ENCODE data around the gene IYD. TPM values are rescaled to one million over a fixed set of nuclear protein-coding genes. Genes with fewer than 3 reads are reported as not detected.

The IYD gene, protein sequence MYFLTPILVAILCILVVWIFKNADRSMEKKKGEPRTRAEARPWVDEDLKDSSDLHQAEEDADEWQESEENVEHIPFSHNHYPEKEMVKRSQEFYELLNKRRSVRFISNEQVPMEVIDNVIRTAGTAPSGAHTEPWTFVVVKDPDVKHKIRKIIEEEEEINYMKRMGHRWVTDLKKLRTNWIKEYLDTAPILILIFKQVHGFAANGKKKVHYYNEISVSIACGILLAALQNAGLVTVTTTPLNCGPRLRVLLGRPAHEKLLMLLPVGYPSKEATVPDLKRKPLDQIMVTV
- total RNA-seq (not detected), polyA plus RNA-seq (1 to 10 TPM in 1 of 2 donors, not detected in 1; 1.6 TPM)
- long read RNA-seq, donor 1 = 0 reads
- long read RNA-seq, donor 2 = 0 reads

- Histone ChIP-seq H3K27me3 (ENCODE audit: control insufficient read depth in 1 of 2, insufficient read depth in 2 of 2, low read length in 1 of 2) (no peaks in the 10 kb centered on the region), H3K36me3 (ENCODE audit: control insufficient read depth in 1 of 2, insufficient read depth in 2 of 2, low read length in 1 of 2) (no peaks in the 10 kb centered on the region), H3K9me3 (ENCODE audit: control insufficient read depth, low read length) (no peaks in the 10 kb centered on the region), H3K4me3 (ENCODE audit: low read length in 2 of 2) (no peak within 1 kb of the TSS), H3K4me1 (ENCODE audit: control insufficient read depth in 1 of 2, insufficient read depth in 2 of 2, low read length in 2 of 2) (no peaks in the 10 kb centered on the region), H3K27ac (ENCODE audit: low read depth in 1 of 2, low read length in 2 of 2) (no peak within 1 kb of the TSS)
- 82 to 86% methylated on average over 8 of the region's 8 CpGs for WGBS, 2 donors
- intact Hi-C loops (cut with DNase I) = no loop called here
- no peak for DNase-seq
- no peak for ATAC-seq (ENCODE audit: low FRiP score)
Observed at GRCh38 chr6:150368762-150369161, at the start of gene IYD. IYD (plus strand) TSS chr6:150369012; CDS start chr6:150369032, 20 bp downstream.

DNA sequence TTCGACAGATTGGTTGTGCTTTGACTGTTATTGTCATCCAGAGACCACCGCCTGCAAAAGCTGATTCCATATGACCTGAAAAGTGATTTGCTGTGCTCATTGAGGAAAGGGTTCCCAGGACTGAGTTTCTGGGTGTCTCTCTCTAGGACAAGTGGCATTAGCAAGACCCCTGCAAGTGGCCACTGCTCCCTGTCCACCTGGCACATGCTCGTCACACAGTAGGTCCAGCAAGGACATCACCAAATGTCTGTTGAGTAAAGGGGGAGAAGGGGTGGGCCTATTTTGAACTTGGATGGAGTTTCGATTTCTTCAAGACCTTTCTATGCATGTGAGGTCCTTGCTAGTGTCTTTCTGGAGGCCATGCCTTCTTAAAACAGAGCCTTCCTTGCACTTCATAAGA lies 48.9 kb upstream of the IYD start:
- Histone ChIP-seq H3K27me3 (ENCODE audit: control insufficient read depth in 1 of 2, insufficient read depth in 2 of 2, low read length in 1 of 2) (no peaks in the 10 kb centered on the region), H3K4me3 (ENCODE audit: low read length in 2 of 2) (no peak overlapping the region), H3K4me1 (ENCODE audit: control insufficient read depth in 1 of 2, insufficient read depth in 2 of 2, low read length in 2 of 2) (peaks cover 0 to 3% of the 10 kb centered on the region in 2 donors), H3K9me3 (ENCODE audit: control insufficient read depth, low read length) (no peaks in the 10 kb centered on the region), H3K27ac (ENCODE audit: low read depth in 1 of 2, low read length in 2 of 2) (no peak overlapping the region), H3K36me3 (ENCODE audit: control insufficient read depth in 1 of 2, insufficient read depth in 2 of 2, low read length in 1 of 2) (no peaks in the 10 kb centered on the region)
- intact Hi-C loops (cut with DNase I) = no loop called here
- DNase-seq = no peak
- WGBS, 2 donors = 94 to 97% methylated on average over 4 of the region's 4 CpGs
- ATAC-seq (ENCODE audit: low FRiP score) = no peak

GRCh38 chr6:150320442-150320841 lies 48.4 kb upstream of the IYD start:
- 3 to 7% methylated on average over 9 of the region's 9 CpGs for WGBS, 2 donors
- Histone ChIP-seq H3K4me1 (ENCODE audit: control insufficient read depth in 1 of 2, insufficient read depth in 2 of 2, low read length in 2 of 2) (peaks cover 0 to 3% of the 10 kb centered on the region in 2 donors), H3K27ac (ENCODE audit: low read depth in 1 of 2, low read length in 2 of 2) (no peak overlapping the region), H3K27me3 (ENCODE audit: control insufficient read depth in 1 of 2, insufficient read depth in 2 of 2, low read length in 1 of 2) (no peaks in the 10 kb centered on the region), H3K9me3 (ENCODE audit: control insufficient read depth, low read length) (no peaks in the 10 kb centered on the region), H3K4me3 (ENCODE audit: low read length in 2 of 2) (no peak overlapping the region), H3K36me3 (ENCODE audit: control insufficient read depth in 1 of 2, insufficient read depth in 2 of 2, low read length in 1 of 2) (no peaks in the 10 kb centered on the region)
- intact Hi-C loops (cut with DNase I) = no loop called here
- peak in 1 of 2 donors; percentile 81 for DNase-seq
- ATAC-seq (ENCODE audit: low FRiP score) = peak; percentile 73

DNA sequence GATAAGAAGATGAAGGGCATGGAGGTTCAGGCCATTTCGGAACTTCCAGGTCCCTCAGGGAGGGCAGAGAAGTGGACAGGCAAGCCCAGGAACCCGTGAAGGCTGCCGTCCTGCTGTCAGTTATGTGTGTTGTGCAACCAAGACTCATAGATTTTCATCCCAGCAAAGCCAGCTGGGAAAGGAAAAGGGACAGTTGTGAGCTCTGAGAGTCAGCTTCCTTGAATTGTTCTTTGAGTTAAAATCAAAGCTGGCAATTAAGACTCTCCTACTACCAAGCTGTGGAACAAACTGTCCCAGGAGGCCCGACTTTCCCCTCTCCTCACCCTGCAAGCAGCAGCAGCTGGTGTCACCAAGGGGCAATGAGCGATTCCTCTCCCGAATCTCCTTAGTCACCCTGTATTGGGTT lies 46.3 kb upstream of the IYD start:
- Histone ChIP-seq H3K4me3 (ENCODE audit: low read length in 2 of 2) (no peak overlapping the region), H3K27ac (ENCODE audit: low read depth in 1 of 2, low read length in 2 of 2) (no peak overlapping the region), H3K27me3 (ENCODE audit: control insufficient read depth in 1 of 2, insufficient read depth in 2 of 2, low read length in 1 of 2) (no peaks in the 10 kb centered on the region), H3K36me3 (ENCODE audit: control insufficient read depth in 1 of 2, insufficient read depth in 2 of 2, low read length in 1 of 2) (no peaks in the 10 kb centered on the region), H3K9me3 (ENCODE audit: control insufficient read depth, low read length) (no peaks in the 10 kb centered on the region), H3K4me1 (ENCODE audit: control insufficient read depth in 1 of 2, insufficient read depth in 2 of 2, low read length in 2 of 2) (peaks cover 0 to 3% of the 10 kb centered on the region in 2 donors)
- intact Hi-C loops (cut with DNase I) = no loop called here
- 89 to 92% methylated on average over 6 of the region's 6 CpGs for WGBS, 2 donors
- ATAC-seq (ENCODE audit: low FRiP score) = no peak
- no peak for DNase-seq

GRCh38 chr6:150323205-150323604 lies 45.6 kb upstream of the IYD start:
- DNase-seq (no peak), ATAC-seq (ENCODE audit: low FRiP score) (no peak)
- no peak overlapping the region for H3K4me3 ChIP-seq (ENCODE audit: low read length in 2 of 2)
- H3K36me3 ChIP-seq (ENCODE audit: control insufficient read depth in 1 of 2, insufficient read depth in 2 of 2, low read length in 1 of 2) = no peaks in the 10 kb centered on the region
- peaks cover 0 to 3% of the 10 kb centered on the region in 2 donors for H3K4me1 ChIP-seq (ENCODE audit: control insufficient read depth in 1 of 2, insufficient read depth in 2 of 2, low read length in 2 of 2)
- H3K9me3 ChIP-seq (ENCODE audit: control insufficient read depth, low read length) = no peaks in the 10 kb centered on the region
- no peak overlapping the region for H3K27ac ChIP-seq (ENCODE audit: low read depth in 1 of 2, low read length in 2 of 2)
- intact Hi-C loops (cut with DNase I) = no loop called here
- 95 to 96% methylated on average over 8 of the region's 8 CpGs for WGBS, 2 donors
- no peaks in the 10 kb centered on the region for H3K27me3 ChIP-seq (ENCODE audit: control insufficient read depth in 1 of 2, insufficient read depth in 2 of 2, low read length in 1 of 2)

GRCh38 chr6:150324044-150324443 lies 44.8 kb upstream of the IYD start:
- H3K4me3 ChIP-seq (ENCODE audit: low read length in 2 of 2) = no peak overlapping the region
- ATAC-seq (ENCODE audit: low FRiP score) = no peak
- H3K4me1 ChIP-seq (ENCODE audit: control insufficient read depth in 1 of 2, insufficient read depth in 2 of 2, low read length in 2 of 2) = peaks cover 0 to 3% of the 10 kb centered on the region in 2 donors
- WGBS, 2 donors = 92 to 95% methylated on average over 6 of the region's 6 CpGs
- H3K27me3 ChIP-seq (ENCODE audit: control insufficient read depth in 1 of 2, insufficient read depth in 2 of 2, low read length in 1 of 2) = no peaks in the 10 kb centered on the region
- no peak overlapping the region for H3K27ac ChIP-seq (ENCODE audit: low read depth in 1 of 2, low read length in 2 of 2)
- no peaks in the 10 kb centered on the region for H3K36me3 ChIP-seq (ENCODE audit: control insufficient read depth in 1 of 2, insufficient read depth in 2 of 2, low read length in 1 of 2)
- intact Hi-C loops (cut with DNase I) = no loop called here
- no peak for DNase-seq
- H3K9me3 ChIP-seq (ENCODE audit: control insufficient read depth, low read length) = no peaks in the 10 kb centered on the region

GRCh38 chr6:150325066-150325772 lies 43.6 kb upstream of the IYD start:
- DNase-seq = no peak
- Histone ChIP-seq H3K4me3 (ENCODE audit: low read length in 2 of 2) (no peak overlapping the region), H3K4me1 (ENCODE audit: control insufficient read depth in 1 of 2, insufficient read depth in 2 of 2, low read length in 2 of 2) (peaks cover 0 to 3% of the 10 kb centered on the region in 2 donors), H3K27me3 (ENCODE audit: control insufficient read depth in 1 of 2, insufficient read depth in 2 of 2, low read length in 1 of 2) (no peaks in the 10 kb centered on the region), H3K27ac (ENCODE audit: low read depth in 1 of 2, low read length in 2 of 2) (no peak overlapping the region), H3K36me3 (ENCODE audit: control insufficient read depth in 1 of 2, insufficient read depth in 2 of 2, low read length in 1 of 2) (no peaks in the 10 kb centered on the region), H3K9me3 (ENCODE audit: control insufficient read depth, low read length) (no peaks in the 10 kb centered on the region)
- WGBS, 2 donors = 74 to 84% methylated on average over 5 of the region's 5 CpGs
- no peak for ATAC-seq (ENCODE audit: low FRiP score)
- intact Hi-C loops (cut with DNase I) = no loop called here

GRCh38 chr6:150327117-150327774 lies 41.6 kb upstream of the IYD start:
- WGBS, 2 donors = 13 to 20% methylated on average over 5 of the region's 5 CpGs
- intact Hi-C loops (cut with DNase I) = no loop called here
- Histone ChIP-seq H3K27me3 (ENCODE audit: control insufficient read depth in 1 of 2, insufficient read depth in 2 of 2, low read length in 1 of 2) (no peaks in the 10 kb centered on the region), H3K36me3 (ENCODE audit: control insufficient read depth in 1 of 2, insufficient read depth in 2 of 2, low read length in 1 of 2) (no peaks in the 10 kb centered on the region), H3K4me1 (ENCODE audit: control insufficient read depth in 1 of 2, insufficient read depth in 2 of 2, low read length in 2 of 2) (no peaks in the 10 kb centered on the region), H3K27ac (ENCODE audit: low read depth in 1 of 2, low read length in 2 of 2) (peak overlapping the region in 1 of 2 donors; percentile 65), H3K9me3 (ENCODE audit: control insufficient read depth, low read length) (no peaks in the 10 kb centered on the region), H3K4me3 (ENCODE audit: low read length in 2 of 2) (no peak overlapping the region)
- DNase-seq (peak; percentile 54 to 78), ATAC-seq (ENCODE audit: low FRiP score) (peak; percentile 56)

Data from aorta (tissue), 5 donors.